Chondrocyte (in vitro differentiated cells): ENCODE results near the gene PIK3CA. TPM values are rescaled to one million over a fixed set of nuclear protein-coding genes. Genes with fewer than 3 reads are reported as not detected.
"Not testable (repeated sequence)": the region's sequence is repeated elsewhere in the genome, so short reads cannot be mapped to it uniquely, and the experiment has no call there.

ENCODE experiments used
- DNase-seq: peaks from one replicate; pipeline ENCODE4 v3.0.0; 2021; ENCODE audit warnings: mixed read lengths, low spot score
- H3K27ac Mint-ChIP-seq: one replicate; pipeline ENCODE4 v1.8.0; 2021; ENCODE audit warnings: mild to moderate bottlenecking, moderate library complexity, mixed read lengths; ENCODE audit not compliant: unreplicated experiment
- H3K27me3 Mint-ChIP-seq: 2 replicates; pipeline ENCODE4 v1.8.0; 2021; ENCODE audit warnings: low read depth, mixed read lengths
- H3K36me3 Mint-ChIP-seq: 2 replicates; pipeline ENCODE4 v1.8.0; 2021; ENCODE audit warnings: low read depth, mixed read lengths
- H3K4me1 Mint-ChIP-seq: 2 replicates; pipeline ENCODE4 v1.8.0; 2021; ENCODE audit warnings: low read depth, mild to moderate bottlenecking, mixed read lengths
- H3K4me3 Mint-ChIP-seq: one replicate; pipeline ENCODE4 v1.8.0; 2021; ENCODE audit warnings: mild to moderate bottlenecking, moderate library complexity, mixed read lengths; ENCODE audit not compliant: unreplicated experiment
- H3K9me3 Mint-ChIP-seq: 2 replicates; pipeline ENCODE4 v1.8.0; 2021; ENCODE audit warnings: low read depth, mixed read lengths
- CTCF ChIP-seq: fragments of 200-600 bp; sonication (generic); IDR thresholded peaks from 2 replicates; pipeline ENCODE4 v1.5.0; 2021; ENCODE audit warnings: antibody characterized with exemption, mild to moderate bottlenecking, moderate library complexity
- total RNA-seq: library from RNA; stranded (reverse); gene quantifications from 3 replicates; pipeline ENCODE4 v1.2.1, GENCODE V29; 2021

Gene PIK3CA
- total RNA-seq, 1 donor from 2014 or later: 29.3 TPM

GRCh38 chr3:179268400-179269051 lies 120.4 kb downstream of the PIK3CA start:
- H3K27me3 Mint-ChIP-seq: no peaks in the 10 kb centered on the region
- H3K27ac Mint-ChIP-seq: no peak overlapping the region
- no peaks in the 10 kb centered on the region for H3K36me3 Mint-ChIP-seq
- no peaks in the 10 kb centered on the region for H3K9me3 Mint-ChIP-seq
- H3K4me1 Mint-ChIP-seq: no peaks in the 10 kb centered on the region
- no peak overlapping the region for H3K4me3 Mint-ChIP-seq
- no peak for TF ChIP-seq CTCF
- no peak for DNase-seq

DNA sequence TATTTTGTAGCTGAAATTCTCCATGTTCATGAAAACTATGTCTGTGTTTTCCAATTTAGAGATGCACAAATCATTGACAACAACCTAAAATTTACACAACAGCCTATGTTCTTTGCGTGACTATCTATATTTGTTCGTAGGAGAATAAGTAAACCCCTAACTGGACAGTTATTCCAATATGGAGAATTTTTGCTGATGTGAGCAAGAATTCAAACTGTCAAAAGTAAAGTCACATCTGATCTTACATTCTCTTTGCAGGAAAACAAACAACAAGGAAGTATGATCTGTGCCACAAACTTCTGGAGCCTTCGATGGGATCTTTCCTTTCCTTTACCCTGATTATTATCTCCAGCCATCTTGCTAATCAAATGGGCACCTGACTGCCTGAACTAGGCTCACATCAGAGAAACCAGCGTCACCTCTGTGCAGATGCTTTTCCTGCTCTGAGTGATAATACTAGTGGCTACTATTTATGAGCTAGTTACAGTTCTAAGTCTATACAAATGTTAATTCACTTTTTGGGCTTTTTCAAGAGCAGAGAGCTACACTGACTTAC lies 121.1 kb downstream of the PIK3CA start:
- no peak for TF ChIP-seq CTCF
- no peak overlapping the region for H3K4me3 Mint-ChIP-seq
- no peaks in the 10 kb centered on the region for H3K27me3 Mint-ChIP-seq
- no peak for DNase-seq
- no peaks in the 10 kb centered on the region for H3K36me3 Mint-ChIP-seq
- H3K4me1 Mint-ChIP-seq: no peaks in the 10 kb centered on the region
- H3K9me3 Mint-ChIP-seq: no peaks in the 10 kb centered on the region
- no peak overlapping the region for H3K27ac Mint-ChIP-seq

DNA sequence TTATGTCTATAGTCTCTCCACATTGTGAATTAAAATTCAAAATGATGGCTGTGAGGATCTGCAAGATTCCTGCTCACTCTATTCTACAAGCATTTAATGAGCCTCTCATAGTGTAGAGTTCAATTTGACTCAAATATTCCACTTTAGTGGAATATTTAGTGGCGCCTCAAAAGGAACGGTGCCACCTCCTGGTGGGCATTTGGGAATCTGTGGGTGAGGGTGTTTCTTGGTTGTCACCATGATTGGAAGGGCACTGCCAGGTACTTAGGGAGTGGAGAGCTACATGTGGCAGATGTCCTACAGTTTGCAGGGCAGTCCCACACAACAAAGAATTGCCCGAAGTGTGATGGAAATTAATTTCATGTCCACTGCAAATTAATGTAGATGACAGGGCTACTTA lies 124.2 kb downstream of the PIK3CA start:
- no peak overlapping the region for H3K27ac Mint-ChIP-seq
- no peak for DNase-seq
- no peaks in the 10 kb centered on the region for H3K4me1 Mint-ChIP-seq
- peak; percentile 76 for TF ChIP-seq CTCF
- H3K4me3 Mint-ChIP-seq: no peak overlapping the region
- no peaks in the 10 kb centered on the region for H3K27me3 Mint-ChIP-seq
- H3K36me3 Mint-ChIP-seq: no peaks in the 10 kb centered on the region
- H3K9me3 Mint-ChIP-seq: no peaks in the 10 kb centered on the region

DNA sequence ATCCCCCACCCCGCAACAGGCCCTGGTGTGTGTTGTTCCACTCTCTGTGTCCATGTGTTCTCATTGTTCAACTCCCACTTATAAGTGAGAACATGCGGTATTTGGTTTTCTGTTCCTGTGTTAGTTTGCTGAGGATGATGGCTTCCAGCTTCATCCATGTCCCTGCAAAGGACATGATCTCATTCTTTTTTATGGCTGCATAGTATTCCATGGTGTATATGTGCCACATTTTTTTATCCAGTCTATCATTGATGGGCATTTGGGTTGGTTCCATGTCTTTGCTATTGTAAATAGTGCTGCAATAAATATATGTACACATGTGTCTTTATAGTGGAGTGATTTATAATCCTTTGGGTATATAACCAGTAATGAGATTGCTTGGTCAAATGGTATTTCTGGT lies 126.3 kb downstream of the PIK3CA start:
- H3K4me1 Mint-ChIP-seq, H3K9me3 Mint-ChIP-seq, H3K27me3 Mint-ChIP-seq, DNase-seq, H3K4me3 Mint-ChIP-seq, H3K27ac Mint-ChIP-seq, H3K36me3 Mint-ChIP-seq: not testable (repeated sequence)

- no peaks in the 10 kb centered on the region for H3K9me3 Mint-ChIP-seq
- no peak overlapping the region for H3K4me3 Mint-ChIP-seq
- H3K36me3 Mint-ChIP-seq: no peaks in the 10 kb centered on the region
- H3K4me1 Mint-ChIP-seq: no peaks in the 10 kb centered on the region
- DNase-seq: no peak
- no peak overlapping the region for H3K27ac Mint-ChIP-seq
- H3K27me3 Mint-ChIP-seq: no peaks in the 10 kb centered on the region
- no peak for TF ChIP-seq CTCF
Measured at GRCh38 chr3:179276001-179276400, 127.8 kb downstream of the PIK3CA start.

GRCh38 chr3:179276743-179277142 lies 128.6 kb downstream of the PIK3CA start:
- H3K27ac Mint-ChIP-seq: no peak overlapping the region
- no peaks in the 10 kb centered on the region for H3K36me3 Mint-ChIP-seq
- H3K27me3 Mint-ChIP-seq: no peaks in the 10 kb centered on the region
- no peaks in the 10 kb centered on the region for H3K9me3 Mint-ChIP-seq
- no peak overlapping the region for H3K4me3 Mint-ChIP-seq
- TF ChIP-seq CTCF: no peak
- no peaks in the 10 kb centered on the region for H3K4me1 Mint-ChIP-seq
- no peak for DNase-seq
